Activated CD8-positive, alpha-beta memory T cell treated with anti-CD3 and anti-CD28 coated beads, Interleukin-2, amount 10 ng/mL, durations not matched to agents 7 days and 5 days (primary cell): ENCODE data around the gene WNT3. TPM values are rescaled to one million over a fixed set of nuclear protein-coding genes. Genes with fewer than 3 reads are reported as not detected.

Source experiments
- ATAC-seq: fragments of 150-1000 bp; cut with Tn5 transposase; one replicate; pipeline ENCODE4 v1.10.0; 2021; ENCODE audit warnings: moderate library complexity
- CTCF ChIA-PET: fragments of 350-600 bp; sonication (Branson Sonifier 250); formaldehyde crosslinking; loops from one replicate; lab custom pipeline; 2021; ENCODE audit warnings: antibody characterized with exemption; lab: Charles Lee
- DNase-seq: peaks from one replicate; pipeline ENCODE4 v3.0.0-alpha.2; 2020
- H3K27ac Mint-ChIP-seq: one replicate; pipeline ENCODE4 v1.8.0; 2021; ENCODE audit warnings: mild to moderate bottlenecking, mixed read lengths
- H3K27me3 Mint-ChIP-seq: one replicate; pipeline ENCODE4 v1.8.0; 2021; ENCODE audit warnings: mixed read lengths
- H3K36me3 Mint-ChIP-seq: one replicate; pipeline ENCODE4 v1.8.0; 2021; ENCODE audit warnings: mild to moderate bottlenecking, mixed read lengths
- H3K4me1 Mint-ChIP-seq: one replicate; pipeline ENCODE4 v1.8.0; 2021; ENCODE audit warnings: mixed read lengths
- H3K4me3 Mint-ChIP-seq: one replicate; pipeline ENCODE4 v1.8.0; 2021; ENCODE audit warnings: mild to moderate bottlenecking, moderate library complexity, mixed read lengths
- H3K9me3 Mint-ChIP-seq: one replicate; pipeline ENCODE4 v1.8.0; 2022; ENCODE audit warnings: low read depth, mixed read lengths
- total RNA-seq, 2 experiments: library from RNA; stranded (reverse); gene quantifications; one replicate each; pipeline ENCODE4 v1.2.3, GENCODE V29; 2021

The WNT3 gene, protein sequence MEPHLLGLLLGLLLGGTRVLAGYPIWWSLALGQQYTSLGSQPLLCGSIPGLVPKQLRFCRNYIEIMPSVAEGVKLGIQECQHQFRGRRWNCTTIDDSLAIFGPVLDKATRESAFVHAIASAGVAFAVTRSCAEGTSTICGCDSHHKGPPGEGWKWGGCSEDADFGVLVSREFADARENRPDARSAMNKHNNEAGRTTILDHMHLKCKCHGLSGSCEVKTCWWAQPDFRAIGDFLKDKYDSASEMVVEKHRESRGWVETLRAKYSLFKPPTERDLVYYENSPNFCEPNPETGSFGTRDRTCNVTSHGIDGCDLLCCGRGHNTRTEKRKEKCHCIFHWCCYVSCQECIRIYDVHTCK
- total RNA-seq: not detected

DNA sequence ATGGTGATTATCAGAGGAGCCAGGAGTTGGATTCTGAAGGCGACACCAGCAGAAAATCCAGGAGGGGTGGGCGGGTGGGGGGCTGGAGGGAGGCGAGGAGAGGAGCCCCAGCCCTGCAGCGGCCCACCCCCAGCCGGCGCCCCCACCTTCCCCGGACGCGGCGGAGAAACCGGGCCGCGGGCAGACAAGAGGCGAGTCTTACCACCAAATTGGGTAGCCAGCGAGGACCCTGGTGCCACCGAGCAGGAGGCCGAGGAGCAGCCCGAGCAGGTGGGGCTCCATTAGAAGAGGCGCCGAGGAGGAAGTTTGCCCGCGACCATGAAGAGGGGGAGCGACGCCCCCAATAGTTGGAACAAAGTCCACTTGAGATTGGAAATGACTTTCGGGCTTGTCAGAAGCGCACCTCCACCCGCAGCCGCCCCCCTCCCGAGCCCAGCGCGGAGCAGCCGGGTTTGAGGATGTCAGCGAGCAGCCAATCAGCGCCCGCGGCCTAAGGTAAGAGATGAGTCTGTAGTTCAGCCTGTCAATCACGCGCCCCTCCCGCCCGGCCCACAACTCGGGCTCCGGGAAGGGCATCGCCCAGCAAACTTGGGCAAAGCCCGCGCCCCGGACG lies at the start of gene WNT3:
TSS of gene WNT3 (minus strand) at position 377 of the 613 bp plus-strand sequence. CDS start at position 282, 95 bp downstream.
- Mint-ChIP-seq H3K4me1 (peaks cover 7% of the 10 kb centered on the region), H3K27ac (no peak within 1 kb of the TSS), H3K27me3 (peaks cover 86% of the 10 kb centered on the region), H3K9me3 (no peaks in the 10 kb centered on the region), H3K4me3 (peak within 1 kb of the TSS; percentile 41), H3K36me3 (no peaks in the 10 kb centered on the region)
- CTCF ChIA-PET: no interaction called here
- DNase-seq (peak; percentile 65), ATAC-seq (peak; percentile 71)

DNA sequence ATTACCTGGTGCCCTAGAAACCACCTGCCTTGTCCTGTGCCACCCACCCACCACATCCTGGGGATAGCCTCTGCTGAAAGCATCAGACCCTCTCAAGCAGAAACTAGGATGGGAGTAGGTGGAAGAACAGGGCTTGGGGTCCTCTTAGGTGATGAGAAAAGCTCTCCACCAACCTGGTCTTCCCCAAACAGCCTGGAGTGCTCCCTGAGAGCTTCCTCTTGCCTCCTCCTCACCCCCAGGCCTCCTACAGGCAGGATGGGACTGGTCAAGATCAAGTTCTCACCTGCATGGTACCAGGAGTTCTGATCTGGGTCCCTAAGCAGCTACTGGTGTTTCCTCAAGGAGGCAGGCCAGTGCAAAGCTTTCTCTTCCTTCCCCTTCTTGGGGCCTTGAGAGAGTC lies 48.3 kb upstream of the WNT3 start:
- Mint-ChIP-seq H3K9me3 (no peaks in the 10 kb centered on the region), H3K4me1 (peaks cover 8% of the 10 kb centered on the region), H3K27me3 (peaks cover 18% of the 10 kb centered on the region), H3K36me3 (no peaks in the 10 kb centered on the region), H3K27ac (no peak overlapping the region), H3K4me3 (no peak overlapping the region)
- DNase-seq: no peak
- CTCF ChIA-PET: interaction anchor here (0.7 to 0.8 kb wide), 2 partner anchors 31 to 74 kb away, joined by 3 read pairs; no protein-coding TSS in a partner anchor
- no peak for ATAC-seq

- Mint-ChIP-seq H3K9me3 (no peaks in the 10 kb centered on the region), H3K27ac (no peak overlapping the region), H3K36me3 (no peaks in the 10 kb centered on the region), H3K4me3 (no peak overlapping the region), H3K27me3 (peaks cover 18% of the 10 kb centered on the region), H3K4me1 (peaks cover 8% of the 10 kb centered on the region)
- ATAC-seq: no peak
- CTCF ChIA-PET: interaction anchor here (0.7 kb wide), 1 partner anchor 75 kb away, joined by 3 read pairs; no protein-coding TSS in a partner anchor
- no peak for DNase-seq
Measured at GRCh38 chr17:46866325-46866724, 47.8 kb upstream of the WNT3 start.

GRCh38 chr17:46865100-46865499 lies 46.6 kb upstream of the WNT3 start:
- H3K27me3 Mint-ChIP-seq: peaks cover 18% of the 10 kb centered on the region

GRCh38 chr17:46863383-46864121 lies 45.1 kb upstream of the WNT3 start:
- H3K27ac Mint-ChIP-seq: no peak overlapping the region
- no peak overlapping the region for H3K4me3 Mint-ChIP-seq
- ATAC-seq: no peak
- peaks cover 8% of the 10 kb centered on the region for H3K4me1 Mint-ChIP-seq
- no peak for DNase-seq
- no peaks in the 10 kb centered on the region for H3K9me3 Mint-ChIP-seq
- no peaks in the 10 kb centered on the region for H3K36me3 Mint-ChIP-seq
- H3K27me3 Mint-ChIP-seq: peaks cover 21% of the 10 kb centered on the region
- CTCF ChIA-PET: interaction anchor here (0.6 kb wide), 1 partner anchor 99 kb away, joined by 3 read pairs; no protein-coding TSS in a partner anchor

More at GRCh38 chr17:46865100-46865499, 46.6 kb upstream of the WNT3 start:
- peak; percentile 66 for ATAC-seq
- peak; percentile 58 for DNase-seq
- peaks cover 8% of the 10 kb centered on the region for H3K4me1 Mint-ChIP-seq
- no peaks in the 10 kb centered on the region for H3K36me3 Mint-ChIP-seq
- CTCF ChIA-PET: no interaction called here
- no peaks in the 10 kb centered on the region for H3K9me3 Mint-ChIP-seq
- H3K4me3 Mint-ChIP-seq: no peak overlapping the region
- no peak overlapping the region for H3K27ac Mint-ChIP-seq

GRCh38 chr17:46862949-46863348 lies 44.5 kb upstream of the WNT3 start:
- no peaks in the 10 kb centered on the region for H3K36me3 Mint-ChIP-seq
- H3K4me1 Mint-ChIP-seq: peaks cover 8% of the 10 kb centered on the region
- no peak for ATAC-seq
- no peak overlapping the region for H3K4me3 Mint-ChIP-seq
- peaks cover 21% of the 10 kb centered on the region for H3K27me3 Mint-ChIP-seq
- no peak overlapping the region for H3K27ac Mint-ChIP-seq
- CTCF ChIA-PET: interaction anchor here (0.6 kb wide), 1 partner anchor 99 kb away, joined by 3 read pairs; no protein-coding TSS in a partner anchor
- no peaks in the 10 kb centered on the region for H3K9me3 Mint-ChIP-seq
- DNase-seq: no peak

GRCh38 chr17:46859996-46860395 lies 41.5 kb upstream of the WNT3 start:
- Mint-ChIP-seq H3K27ac (no peak overlapping the region), H3K36me3 (no peaks in the 10 kb centered on the region), H3K4me3 (no peak overlapping the region), H3K9me3 (no peaks in the 10 kb centered on the region), H3K27me3 (peaks cover 34% of the 10 kb centered on the region), H3K4me1 (peaks cover 3% of the 10 kb centered on the region)
- DNase-seq (no peak), ATAC-seq (no peak)
- CTCF ChIA-PET: interaction anchor here (1.8 kb wide), 1 partner anchor 24 kb away, joined by 7 read pairs; no protein-coding TSS in a partner anchor

- ATAC-seq: no peak
- Mint-ChIP-seq H3K4me3 (no peak overlapping the region), H3K36me3 (no peaks in the 10 kb centered on the region), H3K9me3 (no peaks in the 10 kb centered on the region), H3K4me1 (no peaks in the 10 kb centered on the region), H3K27ac (no peak overlapping the region), H3K27me3 (peaks cover 40% of the 10 kb centered on the region)
- CTCF ChIA-PET: no interaction called here
- DNase-seq: no peak
Measured at GRCh38 chr17:46857600-46857999, 39.1 kb upstream of the WNT3 start.

DNA sequence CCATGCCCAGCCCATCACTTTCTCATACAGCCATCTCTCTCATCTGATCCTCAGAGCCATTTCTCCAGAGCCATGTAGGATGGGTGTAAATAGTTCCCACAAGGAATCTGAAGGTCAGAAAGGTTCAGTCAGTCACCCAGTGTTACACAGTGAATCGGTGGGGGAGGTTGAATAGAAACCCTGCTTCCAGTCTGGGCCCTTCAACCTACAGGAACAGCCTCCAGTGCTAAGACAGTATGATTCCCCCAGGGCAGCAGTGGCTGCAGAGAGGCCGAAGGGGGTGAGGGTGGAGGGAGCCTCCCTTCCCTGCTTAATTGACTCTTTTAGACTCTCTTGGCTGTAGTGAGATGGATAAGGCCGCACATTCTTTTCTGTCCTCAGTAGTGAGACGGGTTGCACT lies 36.5 kb upstream of the WNT3 start:
- no peak for DNase-seq
- H3K36me3 Mint-ChIP-seq: no peaks in the 10 kb centered on the region
- H3K9me3 Mint-ChIP-seq: no peaks in the 10 kb centered on the region
- peaks cover 62% of the 10 kb centered on the region for H3K27me3 Mint-ChIP-seq
- CTCF ChIA-PET: interaction anchor here (1.0 to 1.2 kb wide), 2 partner anchors 11 to 32 kb away, joined by 3 to 4 read pairs; no protein-coding TSS in a partner anchor
- H3K4me1 Mint-ChIP-seq: peaks cover 2% of the 10 kb centered on the region
- no peak for ATAC-seq
- H3K4me3 Mint-ChIP-seq: no peak overlapping the region
- no peak overlapping the region for H3K27ac Mint-ChIP-seq

- ATAC-seq (no peak), DNase-seq (no peak)
- Mint-ChIP-seq H3K4me1 (peaks cover 2% of the 10 kb centered on the region), H3K9me3 (no peaks in the 10 kb centered on the region), H3K4me3 (no peak overlapping the region), H3K27ac (no peak overlapping the region), H3K27me3 (peaks cover 65% of the 10 kb centered on the region), H3K36me3 (no peaks in the 10 kb centered on the region)
- CTCF ChIA-PET: interaction anchor here (1.0 to 1.2 kb wide), 2 partner anchors 11 to 32 kb away, joined by 3 to 4 read pairs; no protein-coding TSS in a partner anchor
Measured at GRCh38 chr17:46854515-46854914, 36.0 kb upstream of the WNT3 start.

DNA sequence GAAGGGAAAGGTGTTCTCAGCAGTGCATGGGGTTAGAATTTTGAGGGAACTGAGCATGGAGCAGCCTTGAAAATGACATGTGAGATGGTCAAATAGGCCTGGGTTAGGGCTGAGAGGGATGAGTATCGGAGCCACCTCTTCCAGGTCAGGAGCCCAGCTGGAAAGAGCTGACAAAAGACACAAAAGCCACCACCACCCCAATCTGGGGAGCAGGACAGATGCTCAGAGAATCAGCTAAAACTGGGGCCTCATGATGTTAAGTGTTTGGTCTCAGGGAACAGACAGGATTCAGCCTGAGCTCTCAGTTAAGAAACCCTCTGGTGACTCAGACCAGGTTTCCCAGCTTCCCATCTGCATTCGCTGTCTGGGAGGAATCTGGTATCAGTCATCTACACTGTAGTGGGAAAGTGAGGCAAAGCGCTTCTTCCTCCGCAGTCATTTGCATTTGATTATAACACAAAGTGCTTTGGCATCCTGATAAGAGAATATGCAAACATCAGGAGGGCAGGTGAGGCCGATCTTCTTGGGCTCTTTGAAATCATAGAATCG lies 35.5 kb upstream of the WNT3 start:
- Mint-ChIP-seq H3K27ac (no peak overlapping the region), H3K27me3 (peaks cover 67% of the 10 kb centered on the region), H3K4me1 (peaks cover 2% of the 10 kb centered on the region), H3K4me3 (no peak overlapping the region), H3K9me3 (no peaks in the 10 kb centered on the region), H3K36me3 (no peaks in the 10 kb centered on the region)
- ATAC-seq (no peak), DNase-seq (no peak)
- CTCF ChIA-PET: interaction anchor here (1.0 to 1.4 kb wide), 4 partner anchors 10 to 31 kb away, joined by 3 to 4 read pairs (median 4); no protein-coding TSS in a partner anchor

DNA sequence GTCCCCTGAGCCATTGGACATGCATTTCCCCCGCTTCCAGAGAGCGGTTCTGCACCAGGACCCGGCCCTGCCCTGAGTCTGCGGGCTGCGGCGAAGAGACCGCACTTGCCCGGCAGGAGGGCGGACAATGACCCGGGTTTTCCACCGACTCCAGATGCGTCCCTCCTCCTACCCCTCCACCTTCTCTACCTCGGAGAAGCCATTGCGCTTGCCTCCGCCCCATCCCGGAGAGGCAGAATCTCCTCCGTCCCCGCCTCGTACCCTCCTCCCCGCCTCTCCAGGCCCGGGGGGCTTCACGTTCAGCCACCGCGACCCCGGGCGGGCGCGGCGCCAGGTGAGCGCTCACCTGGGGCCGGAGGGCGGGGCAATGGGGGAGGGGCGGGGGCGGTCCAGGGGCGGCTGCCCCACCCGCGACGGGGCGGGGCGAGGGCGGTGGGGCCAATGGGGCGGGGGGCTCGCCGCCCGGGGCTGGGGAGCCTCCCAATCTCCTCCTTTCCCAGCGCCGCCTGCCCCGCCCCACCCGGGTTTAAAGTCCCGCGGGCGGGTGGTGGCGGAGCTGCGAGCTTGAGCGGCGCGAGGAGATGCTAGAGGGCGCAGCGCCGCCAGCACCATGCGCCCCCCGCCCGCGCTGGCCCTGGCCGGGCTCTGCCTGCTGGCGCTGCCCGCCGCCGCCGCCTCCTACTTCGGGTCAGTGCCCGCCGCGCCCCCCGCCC lies 32.7 kb upstream of the WNT3 start, which contains the start of gene WNT9B:
TSS of gene WNT9B (plus strand) at position 555 of the 713 bp plus-strand sequence. CDS start at position 611, 56 bp downstream.
- H3K4me1 Mint-ChIP-seq: peaks cover 2% of the 10 kb centered on the region
- DNase-seq (no peak), ATAC-seq (peak; percentile 16)
- no peak within 1 kb of the TSS for H3K4me3 Mint-ChIP-seq
- no peaks in the 10 kb centered on the region for H3K36me3 Mint-ChIP-seq
- CTCF ChIA-PET: no interaction called here
- H3K27me3 Mint-ChIP-seq: peaks cover 75% of the 10 kb centered on the region
- H3K9me3 Mint-ChIP-seq: no peaks in the 10 kb centered on the region
- H3K27ac Mint-ChIP-seq: no peak within 1 kb of the TSS
